ENCODE data around the gene METTL9. TPM values are rescaled to one million over a fixed set of nuclear protein-coding genes. Genes with fewer than 3 reads are reported as not detected.
"Not testable (repeated sequence)": the region's sequence is repeated elsewhere in the genome, so short reads cannot be mapped to it uniquely, and the experiment has no call there.

METTL9 gene
- total RNA-seq, 4 donors from 2014 or later: 97.0 to 118 (median 108) TPM

DNA sequence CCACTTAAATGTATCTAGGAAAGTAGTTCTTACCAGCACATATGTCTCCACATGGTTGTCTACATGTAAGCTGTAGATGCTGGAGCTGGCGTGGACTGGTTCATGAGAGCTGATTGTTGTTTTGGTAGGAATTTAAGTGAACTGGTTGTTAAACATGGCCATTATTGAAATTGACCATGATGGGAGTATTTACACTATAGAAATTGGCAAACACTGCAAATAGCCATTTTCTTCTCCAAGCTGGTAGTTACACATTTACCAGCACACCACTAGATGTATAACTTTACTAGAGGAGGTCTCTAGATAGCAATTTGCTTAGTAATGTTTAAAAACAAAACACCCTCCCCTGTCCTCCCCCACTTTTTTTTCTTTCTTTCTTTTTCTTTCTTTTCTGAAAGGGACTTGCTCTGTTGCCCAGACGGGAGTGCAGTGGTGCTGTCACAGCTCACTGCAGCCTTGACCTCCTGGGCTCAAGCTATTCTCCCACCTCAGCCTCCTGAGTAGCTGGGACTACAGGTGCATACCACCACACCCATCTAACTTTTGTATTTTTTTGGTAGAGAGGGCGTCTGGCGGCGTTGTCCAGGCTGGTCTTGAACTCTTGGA is 28.8 kb downstream of the METTL9 start:
- Histone ChIP-seq H3K36me3 (peaks cover 0 to 72% of the 10 kb centered on the region in 2 donors), H3K9me3 (no peaks in the 10 kb centered on the region), H3K4me1 (peaks cover 0 to 8% (median 0%) of the 10 kb centered on the region in 3 donors), H3K4me3 (no peak overlapping the region), H3K27me3 (no peaks in the 10 kb centered on the region), H3K27ac (no peak overlapping the region)
- TF ChIP-seq POLR2AphosphoS5 (IDR thresholded peaks at IDR 0.05) (no peak), EP300 (IDR thresholded peaks at IDR 0.05) (no peak), POLR2A (IDR thresholded peaks at IDR 0.05) (no peak)
- TF ChIP-seq, protein P1, sequence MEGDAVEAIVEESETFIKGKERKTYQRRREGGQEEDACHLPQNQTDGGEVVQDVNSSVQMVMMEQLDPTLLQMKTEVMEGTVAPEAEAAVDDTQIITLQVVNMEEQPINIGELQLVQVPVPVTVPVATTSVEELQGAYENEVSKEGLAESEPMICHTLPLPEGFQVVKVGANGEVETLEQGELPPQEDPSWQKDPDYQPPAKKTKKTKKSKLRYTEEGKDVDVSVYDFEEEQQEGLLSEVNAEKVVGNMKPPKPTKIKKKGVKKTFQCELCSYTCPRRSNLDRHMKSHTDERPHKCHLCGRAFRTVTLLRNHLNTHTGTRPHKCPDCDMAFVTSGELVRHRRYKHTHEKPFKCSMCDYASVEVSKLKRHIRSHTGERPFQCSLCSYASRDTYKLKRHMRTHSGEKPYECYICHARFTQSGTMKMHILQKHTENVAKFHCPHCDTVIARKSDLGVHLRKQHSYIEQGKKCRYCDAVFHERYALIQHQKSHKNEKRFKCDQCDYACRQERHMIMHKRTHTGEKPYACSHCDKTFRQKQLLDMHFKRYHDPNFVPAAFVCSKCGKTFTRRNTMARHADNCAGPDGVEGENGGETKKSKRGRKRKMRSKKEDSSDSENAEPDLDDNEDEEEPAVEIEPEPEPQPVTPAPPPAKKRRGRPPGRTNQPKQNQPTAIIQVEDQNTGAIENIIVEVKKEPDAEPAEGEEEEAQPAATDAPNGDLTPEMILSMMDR (IDR thresholded peaks at IDR 0.05): no peak
- ATAC-seq: no peak
- 93 to 99% methylated on average over 3 to 4 of the region's 5 CpGs for WGBS, 2 donors (ENCODE audit: low coverage in 1 of 2)

DNA sequence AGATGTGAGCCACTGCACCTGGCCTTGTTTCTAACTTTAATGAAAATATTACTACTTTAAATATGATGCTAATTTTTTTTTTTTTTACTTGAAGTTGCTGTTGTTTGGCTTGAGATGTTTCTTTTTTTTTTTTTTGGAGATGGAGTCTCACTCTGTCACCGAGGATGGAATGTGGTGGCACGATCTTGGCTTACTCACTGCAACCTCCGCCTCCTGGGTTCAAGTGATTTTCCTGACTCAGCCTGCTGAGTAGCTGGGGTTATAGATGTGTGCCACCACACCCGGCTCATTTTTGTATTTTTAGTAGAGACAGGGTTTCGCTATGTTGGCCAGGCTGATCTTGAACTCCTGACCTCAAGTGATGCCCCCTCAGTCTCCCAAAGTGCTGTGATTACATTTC is 29.4 kb downstream of the METTL9 start:
- peaks cover 0 to 8% (median 0%) of the 10 kb centered on the region in 3 donors for H3K4me1 ChIP-seq
- 69 to 93% methylated on average over 3 to 5 of the region's 5 CpGs for WGBS, 2 donors (ENCODE audit: low coverage in 1 of 2)
- no peaks in the 10 kb centered on the region for H3K27me3 ChIP-seq
- H3K36me3 ChIP-seq: peaks cover 0 to 70% of the 10 kb centered on the region in 2 donors
- H3K4me3 ChIP-seq: no peak overlapping the region
- ATAC-seq: no peak
- H3K27ac ChIP-seq: no peak overlapping the region
- H3K9me3 ChIP-seq: no peaks in the 10 kb centered on the region
- TF ChIP-seq, protein P1 (IDR thresholded peaks at IDR 0.05): no peak
- TF ChIP-seq POLR2AphosphoS5 (IDR thresholded peaks at IDR 0.05) (no peak), EP300 (IDR thresholded peaks at IDR 0.05) (no peak), POLR2A (IDR thresholded peaks at IDR 0.05) (no peak)

DNA sequence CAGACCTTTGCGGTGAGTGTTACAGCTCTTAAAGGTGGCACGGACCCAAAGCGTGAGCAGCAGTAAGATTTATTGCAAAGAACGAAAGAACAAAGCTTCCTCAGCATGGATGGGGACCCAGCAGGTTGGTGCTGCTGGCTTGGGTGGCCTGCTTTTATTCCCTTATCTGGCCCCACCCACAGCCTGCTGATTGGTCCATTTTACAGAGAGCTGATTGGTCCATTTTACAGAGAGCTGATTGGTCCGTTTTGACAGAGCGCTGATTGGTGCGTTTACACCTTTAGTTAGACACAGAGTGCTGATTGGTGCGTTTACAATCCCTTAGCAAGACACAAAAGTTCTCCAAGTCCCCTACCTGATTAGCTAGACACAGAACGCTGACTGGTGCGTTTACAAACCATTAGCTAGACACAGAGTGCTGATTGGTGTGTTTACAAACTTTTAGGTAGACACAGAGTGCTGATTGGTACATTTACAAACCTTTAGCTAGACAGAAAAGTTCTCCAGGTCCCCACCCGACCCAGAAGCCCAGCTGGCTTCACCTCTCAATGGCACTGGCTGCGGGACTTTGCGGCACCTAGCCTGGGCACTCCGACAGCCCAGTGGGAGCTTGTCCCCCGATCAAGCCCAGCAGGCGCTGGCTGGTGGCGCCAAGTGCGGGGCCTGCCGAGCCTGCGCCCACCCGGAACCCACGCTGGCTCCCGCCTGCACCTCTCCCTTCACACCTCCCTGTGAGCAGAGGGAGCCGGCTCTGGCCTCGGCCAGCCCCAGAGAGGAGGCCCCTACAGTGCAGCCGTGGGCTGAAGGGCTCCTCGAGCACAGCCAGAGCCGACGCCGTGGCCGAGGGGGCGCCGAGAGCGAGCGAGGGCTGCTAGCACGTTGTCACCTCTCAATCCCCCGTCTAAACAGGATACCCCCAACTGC is 30.5 kb downstream of the METTL9 start:
- H3K4me3 ChIP-seq, ATAC-seq, H3K4me1 ChIP-seq, H3K27me3 ChIP-seq, H3K27ac ChIP-seq, H3K9me3 ChIP-seq: not testable (repeated sequence)
- 95 to 97% methylated on average over 4 to 6 of the region's 37 CpGs for WGBS, 2 donors (ENCODE audit: low coverage in 1 of 2)
- H3K36me3 ChIP-seq: peaks cover 0 to 79% of the 10 kb centered on the region in 2 donors

DNA sequence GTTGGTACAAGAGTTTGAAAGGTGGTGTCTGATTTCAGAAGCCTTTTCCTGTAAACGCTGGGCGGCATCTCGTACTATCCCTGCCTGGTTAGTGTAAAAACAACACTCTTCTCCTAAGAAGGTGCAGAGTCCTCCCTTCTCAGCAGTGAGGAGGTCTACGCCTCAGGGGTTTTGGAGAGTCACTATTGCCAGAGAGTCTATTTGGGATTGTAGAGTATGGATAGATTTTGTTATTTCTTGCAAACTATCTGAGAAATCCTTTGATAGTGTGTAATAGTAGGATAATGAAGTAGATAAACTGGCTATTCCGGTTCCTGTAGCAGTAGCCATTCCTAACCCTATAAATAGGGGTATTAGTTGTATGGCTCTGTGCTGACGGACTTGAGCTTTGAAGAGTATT is 31.5 kb downstream of the METTL9 start:
- not testable (repeated sequence) for ATAC-seq, H3K4me3 ChIP-seq, H3K4me1 ChIP-seq, H3K27me3 ChIP-seq, H3K9me3 ChIP-seq, H3K27ac ChIP-seq
- WGBS, 2 donors (ENCODE audit: low coverage in 1 of 2): 94% methylated on average over 3 to 5 of the region's 6 CpGs
- peaks cover 0 to 76% of the 10 kb centered on the region in 2 donors for H3K36me3 ChIP-seq

DNA sequence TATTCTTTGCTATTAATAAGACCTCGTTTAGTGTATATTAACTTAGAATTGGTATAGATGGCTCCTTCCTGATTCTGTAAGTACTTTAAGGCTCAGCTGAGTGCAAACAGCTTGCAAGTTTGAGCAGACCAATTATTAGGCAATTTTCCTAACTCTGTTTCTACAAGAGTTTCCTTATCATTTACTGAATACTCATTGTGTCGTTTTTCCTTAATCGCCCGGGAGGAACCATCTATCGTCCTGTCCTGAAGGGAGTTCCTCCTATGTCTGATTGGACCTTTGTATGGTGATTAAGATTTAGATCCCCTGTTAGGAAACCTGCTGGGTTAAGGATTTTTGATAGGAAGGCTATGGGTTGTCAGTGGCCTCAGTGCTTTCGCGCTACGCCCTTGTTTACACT is 32.0 kb downstream of the METTL9 start:
- H3K36me3 ChIP-seq: peaks cover 0 to 76% of the 10 kb centered on the region in 2 donors
- not testable (repeated sequence) for H3K4me1 ChIP-seq, H3K9me3 ChIP-seq, H3K4me3 ChIP-seq, H3K27me3 ChIP-seq, ATAC-seq, H3K27ac ChIP-seq
- 80 to 83% methylated on average over 8 of the region's 8 CpGs for WGBS, 2 donors (ENCODE audit: low coverage in 1 of 2)

DNA sequence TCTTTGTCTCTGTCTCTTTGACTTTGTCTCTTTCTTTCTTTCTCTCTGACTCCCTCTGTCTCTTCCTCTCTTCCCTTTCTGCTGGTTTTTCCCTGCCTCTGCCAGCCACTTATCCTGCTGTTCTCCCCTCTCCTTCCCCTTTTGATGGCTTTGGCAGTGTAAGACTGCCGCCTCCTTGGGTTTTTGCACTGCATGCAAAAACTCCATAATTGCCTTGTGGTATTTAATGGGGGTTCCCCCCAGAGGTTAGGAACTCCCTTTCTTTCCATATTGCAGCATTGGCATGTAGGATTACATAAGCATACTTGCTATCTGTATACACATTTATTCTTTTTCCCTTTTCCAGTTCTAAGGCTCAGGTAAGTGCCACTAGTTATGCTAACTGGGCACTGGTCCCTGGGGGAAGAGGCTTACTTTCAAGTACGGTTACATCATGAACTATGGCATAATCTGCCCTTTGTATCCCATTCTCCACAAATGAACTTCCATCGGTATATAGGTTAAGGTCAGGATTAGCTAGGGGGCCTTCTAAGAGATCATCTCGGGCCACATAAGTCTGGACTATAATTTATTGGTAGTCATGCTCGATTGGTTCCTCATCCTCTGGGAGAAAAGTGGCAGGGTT is 32.7 kb downstream of the METTL9 start:
- WGBS, 2 donors (ENCODE audit: low coverage in 1 of 2): 87 to 91% methylated on average over 5 of the region's 5 CpGs
- H3K4me1 ChIP-seq, H3K27me3 ChIP-seq, H3K4me3 ChIP-seq, H3K27ac ChIP-seq, H3K9me3 ChIP-seq, ATAC-seq: not testable (repeated sequence)
- peaks cover 0 to 72% of the 10 kb centered on the region in 2 donors for H3K36me3 ChIP-seq

Data from gastroesophageal sphincter (tissue), 4 donors.